ENCODE results near the gene PRKRA.
A peak's percentile ranks its signal among the peaks of the same experiment; 100 is the strongest.
"Not testable (repeated sequence)": the region's sequence is repeated elsewhere in the genome, so short reads cannot be mapped to it uniquely, and the experiment has no call there.

PRKRA gene

DNA sequence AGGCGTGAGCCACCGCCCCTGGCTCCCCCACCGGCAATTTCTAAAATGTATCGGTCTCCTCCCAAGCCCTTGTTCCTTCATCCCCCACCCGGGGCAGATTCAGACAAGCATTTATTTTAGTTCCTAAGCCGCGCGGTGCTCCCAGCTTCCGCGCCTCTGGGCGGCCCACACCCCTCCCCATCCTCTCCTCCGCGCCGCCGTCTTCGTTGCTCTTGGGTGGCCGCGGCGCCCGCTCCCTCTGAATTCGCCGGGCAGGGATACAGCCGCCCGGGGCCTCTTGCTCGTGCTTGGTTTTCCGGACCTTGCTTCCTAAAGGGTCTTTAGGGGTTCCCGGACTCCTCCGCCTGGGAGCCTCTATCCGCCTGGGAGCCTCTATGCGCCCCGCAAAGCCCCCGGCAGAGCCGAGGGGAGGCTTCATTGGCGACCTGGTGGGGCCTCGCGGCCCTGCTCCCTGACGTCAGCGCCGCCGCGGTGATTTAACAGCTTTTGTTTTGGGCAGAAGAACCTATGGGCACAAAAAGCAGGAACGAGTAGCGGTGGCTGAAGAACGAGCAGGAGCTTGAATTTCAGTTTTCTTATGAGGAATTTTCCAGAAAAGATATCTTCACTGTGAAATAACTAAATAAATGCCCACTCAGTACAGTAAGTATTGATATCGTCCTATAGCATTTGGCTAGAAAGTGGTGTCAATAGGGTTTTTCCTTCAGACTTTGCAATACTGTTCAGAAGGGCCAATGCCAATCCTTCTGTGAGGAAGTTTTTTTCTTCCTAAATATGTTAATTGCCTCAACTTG lies 37.3 kb downstream of the PRKRA start:
- peak; percentile 93 for DNase-seq

GRCh38 chr2:178412453-178412852 lies 38.5 kb downstream of the PRKRA start:
- not testable (repeated sequence) for DNase-seq

DNA sequence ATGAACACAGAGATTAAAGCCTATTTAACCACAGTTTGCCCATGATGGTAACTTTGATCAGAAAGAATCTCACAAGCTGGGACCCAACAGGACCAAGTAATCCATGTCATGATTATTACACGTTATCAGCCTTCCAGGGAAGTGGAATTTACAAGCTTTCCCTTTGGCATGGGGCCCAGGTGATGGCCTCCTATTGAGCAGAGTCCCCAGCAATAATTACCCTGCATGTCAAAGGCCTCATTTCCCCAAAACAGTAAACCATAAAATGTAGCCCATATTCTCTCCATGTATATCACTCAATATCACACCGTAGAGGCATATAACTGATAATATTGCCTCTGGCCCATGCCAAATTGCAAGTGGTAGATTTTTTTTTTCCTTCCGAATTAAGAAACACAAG lies 38.9 kb downstream of the PRKRA start:
- no peak for DNase-seq

DNA sequence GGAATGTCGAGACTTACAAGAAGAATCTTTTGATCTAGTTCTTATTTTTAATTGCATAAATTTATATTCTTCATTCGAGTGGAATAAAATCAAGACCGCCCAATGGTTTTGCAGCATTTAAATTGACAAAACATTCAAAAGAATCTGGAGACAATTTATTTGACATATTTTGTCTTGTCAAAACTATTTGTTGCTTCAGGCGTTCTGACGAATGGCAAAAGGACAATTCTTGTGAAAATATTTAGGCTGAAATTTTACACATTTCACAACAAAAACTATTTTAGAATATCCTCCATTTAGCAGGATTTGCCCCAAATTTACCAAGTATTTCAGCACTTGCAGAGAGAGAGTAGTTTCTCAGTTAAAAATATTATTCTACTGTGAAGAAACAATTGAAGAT lies 41.7 kb downstream of the PRKRA start:
- no peak for DNase-seq

DNA sequence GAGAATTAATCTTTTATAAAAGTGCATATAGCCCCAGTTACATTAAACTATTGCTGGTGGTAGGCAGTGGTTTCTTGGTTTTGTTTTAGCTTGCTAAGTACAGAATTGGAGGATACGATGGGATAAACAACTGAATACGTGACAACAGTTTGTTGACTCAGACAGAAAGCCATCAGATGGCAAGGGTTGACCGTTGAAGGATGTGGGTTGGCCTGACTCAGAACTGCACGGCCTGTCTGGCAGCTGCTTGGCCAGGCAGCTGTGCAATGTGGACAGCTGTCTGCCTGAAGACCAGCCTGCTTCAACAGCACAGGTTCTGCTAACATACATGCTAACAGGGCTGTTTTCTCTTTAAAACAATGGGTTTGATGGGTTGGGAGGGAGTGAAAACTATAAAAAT lies 46.6 kb downstream of the PRKRA start:
- DNase-seq = peak; percentile 61

GRCh38 chr2:178403671-178404306 lies 47.2 kb downstream of the PRKRA start:
- no peak for DNase-seq

- DNase-seq = peak; percentile 54
These were observed 49.0 kb downstream of the PRKRA start for GRCh38 chr2:178401994-178402437.

GRCh38 chr2:178397002-178397605 lies 53.9 kb downstream of the PRKRA start:
- peak; percentile 83 for DNase-seq

DNA sequence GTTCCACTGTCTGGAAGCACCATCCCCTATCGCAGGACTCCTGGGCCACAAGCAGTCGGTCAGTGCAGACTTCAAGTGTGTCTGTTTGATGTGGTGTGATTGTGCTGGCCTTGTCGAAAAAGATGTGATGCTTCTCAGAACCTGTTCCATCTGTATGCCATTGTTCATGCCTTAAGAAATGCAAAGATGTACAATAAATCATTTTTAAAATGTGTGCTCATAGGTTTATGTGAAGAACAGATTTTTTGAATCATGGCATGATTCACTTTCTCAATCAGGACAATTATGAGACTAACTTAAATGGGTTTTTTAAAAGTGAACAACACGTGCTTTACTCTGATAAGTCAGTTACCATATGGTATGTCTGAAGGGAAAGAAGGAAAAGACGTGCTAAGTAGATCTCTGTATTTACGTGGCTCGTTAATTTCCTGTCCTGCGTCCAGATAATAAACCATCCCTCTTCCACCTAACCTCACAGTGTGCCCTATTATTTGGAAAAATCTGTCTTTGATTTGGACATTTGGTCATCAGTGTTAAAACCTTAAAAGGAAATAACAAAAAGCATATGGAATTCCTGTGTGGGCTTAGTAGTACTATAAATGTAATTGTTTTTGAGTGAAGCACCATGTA lies 54.9 kb downstream of the PRKRA start:
- DNase-seq = no peak

DNA sequence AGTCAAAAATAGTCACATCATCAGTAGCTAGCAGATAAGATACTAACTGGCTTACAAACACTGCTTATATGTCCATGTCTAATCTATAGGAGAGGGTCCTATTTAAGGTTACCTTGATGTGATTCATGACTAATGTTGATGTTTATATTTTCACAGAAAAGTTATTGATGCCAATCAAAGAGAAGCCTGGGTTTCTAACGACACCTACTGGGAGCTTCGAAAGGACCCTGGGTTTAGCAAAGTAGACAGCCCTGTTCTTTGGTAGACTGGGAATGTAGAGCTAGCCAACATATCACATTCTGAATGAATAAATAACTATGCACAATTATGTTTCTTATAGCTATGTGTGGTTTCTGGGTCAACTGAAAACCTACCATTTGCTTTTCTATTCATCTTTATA lies 55.7 kb downstream of the PRKRA start:
- no peak for DNase-seq

- DNase-seq = no peak
These were observed 56.1 kb downstream of the PRKRA start for GRCh38 chr2:178394859-178395258.

GRCh38 chr2:178392215-178392614 lies 58.8 kb downstream of the PRKRA start:
- no peak for DNase-seq

DNA sequence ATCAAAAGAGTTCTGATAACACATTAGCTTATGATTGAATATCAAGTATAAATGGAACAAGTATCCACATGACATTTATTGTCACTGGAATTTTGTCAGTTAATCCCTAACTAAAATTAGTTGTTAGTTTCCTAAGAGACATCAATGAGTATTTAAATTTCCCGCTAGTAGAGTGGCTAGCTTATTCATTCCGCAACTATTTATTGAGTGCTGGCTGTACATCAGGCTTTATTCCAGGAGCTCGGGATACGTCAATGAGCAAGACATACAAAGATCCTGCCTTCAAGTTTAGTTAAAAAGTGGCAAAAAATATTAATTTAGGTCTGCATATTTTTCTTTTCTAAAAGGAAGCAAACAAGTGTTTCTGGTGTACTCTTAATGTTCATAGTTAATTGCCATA lies 59.3 kb downstream of the PRKRA start:
- DNase-seq = no peak

DNA sequence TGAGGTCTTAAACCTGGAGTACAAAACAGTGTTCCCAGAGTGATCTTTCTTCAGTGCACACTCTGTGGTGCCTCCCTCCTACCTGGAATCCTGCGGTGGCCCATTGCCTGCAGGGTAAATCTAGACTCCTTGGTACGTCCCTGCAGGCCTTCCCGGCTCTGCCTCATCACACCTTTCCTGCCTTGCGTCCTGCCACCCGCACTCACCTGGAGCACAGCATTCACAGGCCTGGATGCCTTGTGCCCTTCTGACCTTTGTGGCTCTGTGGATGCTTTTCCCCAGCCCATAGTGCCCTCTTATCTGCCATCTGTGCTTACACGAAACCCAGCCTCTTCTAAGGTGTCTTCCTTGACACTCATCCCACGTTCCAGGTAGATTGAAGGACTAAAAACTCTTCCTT lies 62.7 kb downstream of the PRKRA start:
- DNase-seq = no peak

- no peak for DNase-seq
These were observed 63.9 kb downstream of the PRKRA start for GRCh38 chr2:178386986-178387597.

- no peak for DNase-seq
These were observed 65.3 kb downstream of the PRKRA start for GRCh38 chr2:178385595-178386148.

- no peak for DNase-seq
These were observed 67.3 kb downstream of the PRKRA start for GRCh38 chr2:178383718-178384117.
